Suppressor macrophage treated with lipopolysaccharide for 1 hour (primary cell): ENCODE data around the gene LRP3.
A peak's percentile ranks its signal among the peaks of the same experiment; 100 is the strongest.
"Not testable (repeated sequence)": the region's sequence is repeated elsewhere in the genome, so short reads cannot be mapped to it uniquely, and the experiment has no call there.

Experiments used
- DNase-seq, 3 donors: peaks; one replicate each; pipeline ENCODE4 v3.0.0-alpha.2; 2020 to 2022

The LRP3 gene

DNA sequence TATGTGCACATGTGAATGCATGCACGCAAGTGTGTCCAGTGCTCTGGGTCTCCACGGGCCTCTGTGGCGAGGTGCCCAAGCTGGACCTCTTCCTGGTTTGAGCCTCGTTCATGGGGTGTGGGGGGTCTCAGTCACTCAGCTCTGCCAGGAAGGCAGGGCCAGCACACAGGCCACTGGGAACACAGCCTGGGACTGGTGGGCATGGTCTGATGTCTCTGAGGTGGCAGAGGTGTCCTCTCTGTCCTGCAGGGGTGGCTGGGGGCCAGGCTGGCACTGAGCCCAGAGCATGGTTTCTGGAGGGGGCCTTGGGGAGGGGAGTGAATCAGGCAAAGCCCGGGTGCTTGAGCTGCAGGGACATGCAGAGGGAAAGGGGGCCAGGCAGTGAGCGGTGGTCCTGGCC lies 9.4 kb downstream of the LRP3 start:
- DNase-seq: no peak

DNA sequence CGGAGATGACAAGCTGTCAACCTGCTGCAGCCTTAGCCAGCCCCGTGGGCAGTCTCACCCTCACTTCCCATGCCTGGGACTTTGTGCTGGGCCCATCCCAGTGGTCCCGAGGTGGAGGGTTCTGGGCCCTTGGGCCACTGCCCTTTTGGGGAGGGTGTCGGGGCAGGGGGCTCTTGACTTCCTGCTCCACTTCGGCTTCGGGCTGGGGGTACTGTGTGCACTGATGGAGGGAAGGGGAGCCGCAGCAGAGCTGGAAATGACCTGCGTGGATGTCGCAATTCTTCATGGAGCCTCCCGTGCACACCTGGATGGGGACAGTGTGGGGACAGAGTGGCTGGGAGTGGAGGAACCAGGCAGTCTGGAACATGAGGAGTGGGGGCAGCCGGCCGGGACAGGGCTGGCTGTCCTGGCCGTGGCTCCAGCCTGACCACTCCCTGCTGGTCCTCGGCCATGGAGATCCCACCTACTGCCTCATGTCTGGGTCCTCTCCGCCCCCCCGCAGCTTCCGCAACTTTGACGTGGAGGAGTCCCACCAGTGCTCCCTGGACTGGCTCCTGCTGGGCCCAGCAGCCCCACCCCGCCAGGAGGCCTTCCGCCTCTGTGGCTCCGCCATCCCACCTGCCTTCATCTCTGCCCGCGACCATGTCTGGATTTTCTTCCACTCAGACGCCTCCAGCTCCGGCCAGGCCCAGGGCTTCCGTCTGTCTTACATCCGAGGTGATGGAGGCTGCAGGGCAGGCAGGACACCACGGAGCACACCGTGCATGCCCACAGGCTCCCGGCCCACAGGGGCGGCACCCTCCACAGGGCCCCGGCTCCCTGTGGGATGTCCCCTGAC lies 10.2 kb downstream of the LRP3 start:
- no peak for DNase-seq

DNA sequence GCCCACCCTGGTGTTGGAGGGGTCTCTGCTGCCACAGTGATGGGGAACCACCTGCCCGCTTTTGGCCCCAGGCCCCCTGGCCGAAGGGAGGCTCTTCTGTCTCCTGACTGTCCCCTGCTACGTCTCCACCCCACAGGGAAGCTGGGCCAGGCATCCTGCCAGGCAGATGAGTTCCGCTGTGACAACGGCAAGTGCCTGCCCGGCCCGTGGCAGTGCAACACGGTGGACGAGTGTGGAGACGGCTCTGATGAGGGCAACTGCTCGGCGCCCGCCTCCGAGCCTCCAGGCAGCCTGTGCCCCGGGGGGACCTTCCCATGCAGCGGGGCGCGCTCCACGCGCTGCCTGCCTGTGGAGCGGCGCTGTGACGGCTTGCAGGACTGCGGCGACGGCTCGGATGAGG lies 11.0 kb downstream of the LRP3 start:
- no peak for DNase-seq

DNA sequence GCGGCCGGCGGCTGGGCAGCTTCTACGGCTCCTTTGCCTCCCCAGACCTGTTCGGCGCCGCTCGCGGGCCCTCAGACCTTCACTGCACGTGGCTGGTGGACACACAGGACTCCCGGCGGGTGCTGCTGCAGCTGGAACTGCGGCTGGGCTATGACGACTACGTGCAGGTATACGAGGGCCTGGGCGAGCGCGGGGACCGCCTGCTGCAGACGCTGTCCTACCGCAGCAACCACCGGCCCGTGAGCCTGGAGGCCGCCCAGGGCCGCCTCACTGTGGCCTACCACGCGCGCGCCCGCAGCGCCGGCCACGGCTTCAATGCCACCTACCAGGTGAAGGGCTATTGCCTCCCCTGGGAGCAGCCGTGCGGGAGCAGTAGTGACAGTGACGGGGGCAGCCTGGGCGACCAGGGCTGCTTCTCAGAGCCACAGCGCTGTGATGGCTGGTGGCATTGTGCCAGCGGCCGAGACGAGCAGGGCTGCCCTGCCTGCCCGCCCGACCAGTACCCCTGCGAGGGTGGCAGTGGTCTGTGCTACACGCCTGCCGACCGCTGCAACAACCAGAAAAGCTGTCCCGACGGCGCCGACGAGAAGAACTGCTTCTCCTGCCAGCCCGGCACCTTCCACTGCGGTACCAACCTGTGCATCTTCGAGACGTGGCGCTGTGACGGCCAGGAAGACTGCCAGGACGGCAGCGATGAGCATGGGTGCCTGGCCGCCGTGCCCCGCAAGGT lies 11.6 kb downstream of the LRP3 start:
- no peak for DNase-seq

DNA sequence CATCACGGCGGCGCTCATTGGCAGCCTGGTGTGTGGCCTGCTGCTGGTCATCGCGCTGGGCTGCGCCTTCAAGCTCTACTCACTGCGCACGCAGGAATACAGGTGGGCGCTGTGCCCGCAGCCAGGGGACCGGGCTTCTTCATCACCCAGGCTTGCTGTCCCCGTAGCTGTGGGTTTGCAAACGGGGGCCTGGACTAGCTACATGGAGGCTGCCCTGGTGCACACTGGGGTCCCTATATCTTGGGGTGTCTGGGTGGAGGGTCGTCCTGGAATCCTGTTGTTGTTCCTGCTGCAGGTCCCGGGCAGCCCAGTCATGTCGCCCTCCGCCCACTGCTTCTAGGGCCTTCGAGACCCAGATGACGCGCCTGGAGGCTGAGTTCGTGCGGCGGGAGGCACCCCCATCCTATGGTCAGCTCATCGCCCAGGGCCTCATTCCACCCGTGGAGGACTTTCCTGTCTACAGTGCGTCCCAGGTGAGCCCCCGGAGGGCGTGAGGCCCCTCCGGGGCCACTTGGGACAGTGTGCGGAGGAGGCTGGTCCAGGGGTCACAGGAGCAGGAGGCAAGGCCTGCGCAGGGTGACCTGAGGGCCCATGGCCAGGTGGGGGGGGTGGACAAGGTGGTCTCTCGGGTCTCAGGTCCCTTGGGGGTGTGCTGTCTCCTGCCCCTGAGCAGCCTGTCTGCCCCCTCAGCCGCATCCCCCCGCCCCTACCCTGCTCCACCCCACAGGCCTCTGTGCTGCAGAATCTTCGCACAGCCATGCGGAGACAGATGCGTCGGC lies 12.3 kb downstream of the LRP3 start:
- no peak for DNase-seq

DNA sequence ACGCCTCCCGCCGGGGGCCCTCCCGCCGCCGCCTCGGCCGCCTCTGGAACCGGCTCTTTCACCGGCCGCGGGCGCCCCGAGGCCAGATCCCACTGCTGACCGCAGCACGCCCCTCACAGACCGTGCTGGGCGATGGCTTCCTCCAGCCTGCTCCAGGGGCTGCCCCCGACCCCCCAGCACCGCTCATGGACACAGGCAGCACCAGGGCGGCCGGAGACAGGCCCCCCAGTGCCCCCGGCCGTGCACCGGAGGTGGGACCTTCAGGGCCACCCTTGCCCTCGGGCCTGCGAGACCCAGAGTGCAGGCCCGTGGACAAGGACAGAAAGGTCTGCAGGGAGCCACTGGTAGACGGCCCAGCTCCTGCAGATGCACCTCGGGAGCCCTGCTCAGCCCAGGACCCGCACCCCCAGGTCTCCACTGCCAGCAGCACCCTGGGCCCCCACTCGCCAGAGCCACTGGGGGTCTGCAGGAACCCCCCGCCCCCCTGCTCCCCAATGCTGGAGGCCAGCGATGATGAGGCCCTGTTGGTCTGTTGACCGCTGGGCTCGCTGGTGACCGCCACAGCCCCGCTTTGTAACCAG lies 13.0 kb downstream of the LRP3 start:
- no peak for DNase-seq

DNA sequence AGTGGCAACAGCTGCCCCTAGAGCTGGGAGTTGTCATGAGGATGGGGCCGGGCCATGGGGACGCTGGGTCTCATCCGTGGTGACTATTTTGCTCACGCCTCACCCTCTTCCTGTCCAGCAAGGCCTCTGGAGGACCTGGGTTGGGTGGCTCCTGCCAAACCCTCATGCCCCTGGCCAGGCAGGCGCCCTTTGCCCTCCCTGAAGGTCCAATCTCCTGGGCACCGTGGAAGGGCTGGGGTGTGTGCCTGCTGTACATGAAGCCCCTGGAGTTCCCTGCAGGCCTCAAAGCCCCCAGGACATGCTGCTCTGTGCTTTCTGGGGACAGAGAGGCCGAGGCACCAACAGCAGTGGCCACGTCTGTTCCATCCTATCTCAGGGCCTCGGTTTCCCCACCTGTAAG lies 13.8 kb downstream of the LRP3 start:
- no peak for DNase-seq

DNA sequence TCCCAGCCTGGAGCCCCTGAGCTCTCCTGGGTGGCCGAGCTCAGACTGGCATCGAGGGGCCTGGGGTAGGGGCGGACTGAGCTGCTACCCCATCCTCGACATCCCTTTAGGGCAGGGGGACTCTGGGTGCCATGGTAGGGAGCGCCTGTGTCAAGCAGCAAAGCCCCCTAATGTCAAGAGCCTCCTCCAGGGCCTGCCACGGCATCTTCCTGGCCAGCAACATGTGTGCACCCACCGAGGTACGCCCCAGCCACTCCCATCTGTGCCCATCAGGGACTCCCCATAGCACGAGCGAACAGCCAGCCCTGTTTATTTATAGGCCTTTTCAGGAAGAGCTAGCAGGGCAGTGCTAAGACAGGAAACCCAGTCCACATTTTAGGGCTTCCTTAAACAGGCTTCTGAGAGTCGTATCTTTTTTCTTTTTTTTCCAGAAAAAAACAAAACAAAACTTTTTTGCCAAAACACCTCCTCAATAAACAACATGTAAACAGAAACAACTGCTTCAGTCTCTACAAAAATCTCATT lies 14.3 kb downstream of the LRP3 start:
- peak in 2 of 3 donors; percentile 40 to 42 for DNase-seq

DNA sequence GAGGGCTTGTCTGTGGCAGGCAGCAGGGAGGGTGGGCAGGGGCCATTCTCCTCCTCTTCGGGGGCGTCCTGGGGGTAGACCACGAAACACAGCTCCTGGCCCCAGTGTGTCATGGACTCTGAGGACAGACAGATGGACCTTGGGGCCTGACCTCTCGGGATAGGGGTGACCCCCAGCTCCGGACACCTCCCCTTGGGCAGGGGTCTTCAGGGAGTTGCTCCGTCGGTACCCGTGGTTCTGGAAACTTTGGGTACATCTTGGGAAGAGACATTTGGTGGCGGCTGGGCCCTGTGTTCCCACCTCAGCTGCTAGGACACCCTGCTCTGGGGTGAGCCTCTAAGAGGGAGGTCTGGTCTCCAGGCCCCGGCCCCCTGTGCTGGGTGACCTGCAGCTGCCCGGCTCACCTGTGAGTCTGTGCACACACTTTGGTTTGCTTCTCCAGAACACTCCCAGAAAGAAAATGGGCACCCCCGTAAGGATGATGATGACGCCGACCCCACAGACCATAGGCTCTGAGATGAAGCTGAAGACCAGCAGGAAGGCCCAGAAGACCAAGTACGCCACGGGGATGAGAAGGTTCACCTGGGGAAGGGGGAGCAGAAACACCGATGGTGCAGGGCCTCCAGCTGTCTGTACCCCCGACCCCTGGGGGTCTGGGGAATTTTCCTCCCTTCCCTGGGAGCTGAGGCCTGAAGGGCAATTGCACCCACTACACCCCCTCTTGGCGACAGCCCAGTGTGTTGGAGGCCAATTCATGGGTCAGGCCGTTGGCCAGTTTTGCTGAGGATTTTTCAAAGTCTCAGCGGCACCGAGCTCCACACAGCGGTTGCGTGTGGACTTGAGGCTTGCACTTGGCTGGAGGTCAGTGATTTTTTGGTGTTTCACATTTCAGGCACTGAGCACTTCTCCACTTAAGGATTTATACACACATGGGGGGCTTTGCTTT lies 15.0 kb downstream of the LRP3 start:
- no peak for DNase-seq

DNA sequence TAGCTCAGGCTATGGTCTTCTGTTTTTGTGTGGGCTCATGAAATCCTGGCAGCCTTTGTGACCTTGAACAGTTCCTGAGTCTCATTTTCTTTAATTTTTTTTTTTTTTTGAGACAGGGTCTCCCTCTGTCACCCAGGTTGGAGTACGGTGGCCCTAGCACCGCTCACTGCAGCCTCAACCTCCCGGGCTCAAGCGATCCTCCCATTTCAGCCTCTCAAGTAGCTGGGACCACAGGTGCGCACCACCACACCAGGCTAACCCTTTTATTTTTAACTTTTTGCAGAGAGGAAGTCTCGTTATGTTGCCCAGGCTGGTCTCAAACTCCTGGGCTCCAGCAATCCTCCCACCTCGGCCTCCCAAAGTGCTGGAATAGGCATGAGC lies 15.7 kb downstream of the LRP3 start:
- not testable (repeated sequence) for DNase-seq

DNA sequence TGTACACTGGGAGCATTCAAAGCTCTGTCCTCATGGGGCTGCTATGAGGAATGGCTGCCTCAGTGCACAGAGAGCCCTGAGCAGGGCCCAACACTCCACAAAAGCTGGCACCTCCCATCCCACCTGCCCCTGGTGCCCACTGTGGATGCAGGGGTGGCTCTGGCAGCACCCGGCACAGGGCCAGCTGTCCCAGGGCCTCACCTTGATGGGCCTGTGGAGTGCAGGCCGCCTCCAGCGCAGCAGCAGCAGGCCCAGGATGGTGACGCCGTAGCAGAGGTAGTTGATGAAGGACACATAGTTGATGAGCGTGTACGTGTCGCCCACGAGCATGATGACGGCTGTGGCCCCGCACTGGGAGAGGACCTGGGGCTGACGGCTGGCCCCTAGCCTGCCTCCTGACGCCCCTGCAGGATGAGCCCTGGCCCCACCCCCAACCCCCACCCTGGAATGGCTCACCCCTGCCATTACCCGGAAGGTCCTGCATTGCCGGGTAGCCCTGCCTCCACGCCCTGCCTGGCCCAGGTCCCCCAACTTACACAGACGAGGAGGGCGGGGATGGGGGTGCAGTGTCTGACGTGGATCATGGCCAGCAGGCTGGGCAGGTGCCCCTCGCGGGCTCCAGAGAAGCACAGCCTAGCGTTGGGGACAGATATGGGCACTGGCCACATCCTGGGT lies 16.3 kb downstream of the LRP3 start:
- DNase-seq: no peak

DNA sequence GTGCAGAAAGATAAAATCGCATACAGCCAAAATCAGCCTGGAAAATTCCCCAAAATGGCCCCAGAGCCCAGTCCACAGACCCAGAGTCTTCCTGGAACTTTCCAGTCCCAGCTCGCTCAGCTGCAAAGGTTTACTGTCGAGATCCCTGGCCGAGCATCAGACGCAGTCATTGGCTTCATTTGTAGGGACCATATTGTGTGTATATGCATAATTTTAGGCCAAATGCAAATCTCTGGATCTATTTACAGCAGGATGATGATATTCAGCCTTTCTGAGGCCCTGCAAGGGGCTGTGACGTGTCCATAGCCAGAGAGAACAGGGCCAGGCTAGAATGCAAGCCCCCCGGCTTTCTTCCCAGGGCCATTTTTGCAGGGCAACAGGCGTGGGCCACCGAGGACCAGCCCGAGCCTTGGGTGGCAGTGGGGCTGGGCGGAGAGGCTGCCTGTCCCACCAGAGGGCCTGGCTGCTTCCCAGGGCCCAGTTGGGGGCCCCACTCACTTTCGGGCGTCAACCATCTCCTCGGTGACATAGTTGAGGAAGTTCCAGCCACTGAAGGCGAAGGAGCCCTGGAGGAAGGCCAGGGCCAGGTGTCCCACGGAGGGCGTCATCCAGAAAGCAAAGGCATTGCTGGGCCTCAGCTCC lies 17.8 kb downstream of the LRP3 start:
- DNase-seq: no peak

DNA sequence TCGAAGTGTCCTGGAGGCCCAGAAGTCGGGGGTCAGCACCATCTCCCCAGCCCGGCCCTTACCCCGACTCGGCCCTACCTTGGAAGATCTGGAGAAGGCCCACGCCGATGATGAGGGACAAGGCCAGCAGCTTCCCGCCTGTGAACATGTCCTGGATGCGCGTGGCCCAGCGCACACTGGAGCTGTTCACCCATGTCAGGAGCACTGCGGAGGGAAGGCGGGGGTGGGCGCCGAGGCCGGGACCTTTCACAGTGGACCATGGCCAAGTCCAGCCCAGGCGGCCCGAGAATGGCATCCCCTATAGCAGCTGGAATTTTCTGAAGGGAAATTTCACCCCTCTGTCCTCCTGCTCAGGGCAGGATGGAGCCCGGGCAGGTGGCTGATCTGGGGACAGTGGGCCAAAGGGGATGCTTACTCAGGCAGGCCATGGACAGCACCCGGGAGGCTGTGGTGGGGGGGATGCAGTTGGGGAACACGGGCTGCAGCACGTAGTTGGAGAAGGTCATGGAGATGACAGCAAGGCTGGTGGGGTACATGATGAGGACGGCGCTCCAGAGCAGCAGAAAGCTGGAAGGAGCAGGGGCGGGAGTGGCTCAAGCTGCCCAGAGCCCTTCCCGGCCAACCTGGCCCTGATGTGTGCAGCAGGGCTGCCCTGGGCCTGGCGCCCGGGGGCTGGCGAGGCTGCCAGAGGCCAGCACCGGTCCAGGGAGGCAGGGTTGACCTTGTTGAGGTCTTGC lies 18.5 kb downstream of the LRP3 start:
- DNase-seq: no peak

DNA sequence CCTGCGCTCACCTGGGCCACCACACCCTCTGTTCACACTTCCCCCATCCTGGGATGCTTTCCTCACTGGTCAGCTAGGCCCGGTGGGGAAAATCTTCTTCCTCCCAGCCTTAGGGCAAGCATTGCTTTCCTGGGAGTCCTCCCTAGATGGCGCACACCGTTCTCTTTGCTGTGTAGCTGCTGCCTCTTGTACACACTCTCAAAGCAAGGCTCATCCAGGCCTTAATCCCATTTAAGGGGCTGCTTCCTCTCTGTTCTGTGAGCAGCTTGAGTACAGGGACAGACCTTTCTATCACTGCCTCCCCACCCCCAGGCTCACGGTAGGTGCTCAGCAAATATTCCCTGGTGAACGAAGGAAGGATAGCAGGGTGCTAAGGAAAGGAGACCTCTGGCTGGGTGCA lies 20.5 kb downstream of the LRP3 start:
- DNase-seq: peak in 1 of 3 donors; percentile 48

DNA sequence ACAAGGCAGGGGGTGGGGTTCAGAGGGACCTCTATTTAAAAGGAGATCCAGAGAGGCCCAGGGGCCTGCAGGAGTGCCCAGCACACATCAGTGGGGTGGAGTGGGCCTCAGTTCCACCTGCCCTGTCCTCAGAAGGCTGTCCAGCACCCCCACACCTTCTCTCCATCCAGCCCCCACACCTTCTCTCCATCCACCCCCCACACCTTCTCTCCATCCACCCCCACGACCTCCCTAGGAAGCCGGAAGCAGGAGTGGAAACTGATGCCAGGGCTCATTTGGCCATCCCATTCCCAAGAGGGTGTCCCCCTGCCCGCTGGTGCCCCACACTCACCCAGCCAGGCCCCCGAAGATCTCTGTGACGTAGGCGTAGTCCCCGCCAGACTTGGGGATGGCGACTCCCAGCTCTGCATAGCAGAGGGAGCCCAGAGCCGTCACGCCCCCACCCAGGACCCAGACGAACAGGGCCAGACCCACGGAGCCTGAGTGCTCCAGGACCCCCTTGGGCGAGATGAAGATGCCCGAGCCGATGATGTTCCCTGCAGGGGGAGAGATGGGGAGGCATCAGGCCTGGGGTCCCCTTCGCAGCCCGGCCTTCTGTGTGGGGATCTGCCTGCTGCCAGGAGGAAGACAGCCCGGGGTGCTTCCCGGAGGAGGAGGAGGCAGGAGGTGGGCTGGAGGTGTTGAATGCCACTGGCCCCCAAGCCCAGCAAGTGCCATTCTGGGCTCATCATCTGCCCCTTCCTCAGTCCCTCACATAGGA lies 21.5 kb downstream of the LRP3 start:
- no peak for DNase-seq

DNA sequence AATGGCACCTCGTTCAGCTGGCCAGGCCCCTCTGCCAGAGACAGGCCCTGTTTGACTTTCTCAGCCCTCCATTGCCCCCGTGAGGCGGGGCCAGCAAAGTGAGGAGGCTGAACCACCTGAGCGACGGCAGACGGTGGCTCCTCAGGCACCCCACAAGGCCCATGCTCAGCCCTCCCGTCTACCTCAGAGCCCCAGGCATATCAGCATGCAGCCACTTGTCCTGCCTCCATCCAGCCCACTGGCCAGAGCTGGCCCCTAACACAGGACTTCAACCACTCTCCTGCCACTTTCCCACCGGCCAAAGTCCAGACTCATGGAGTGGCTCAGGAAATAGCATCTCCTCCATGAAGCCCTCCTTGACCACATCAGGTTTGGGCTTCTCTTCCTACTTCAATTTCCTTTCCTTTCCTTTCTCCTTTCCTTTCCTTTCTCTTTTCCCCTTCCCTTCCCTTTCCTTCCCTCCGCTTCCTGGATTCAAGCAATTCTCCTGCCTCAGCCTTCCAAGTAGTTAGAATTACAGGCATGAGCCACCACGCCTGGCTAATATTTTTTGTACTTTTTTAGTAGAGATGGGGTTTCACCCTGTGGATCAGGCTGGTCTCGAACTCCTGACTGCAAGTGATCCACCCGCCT lies 22.2 kb downstream of the LRP3 start:
- DNase-seq: no peak

DNA sequence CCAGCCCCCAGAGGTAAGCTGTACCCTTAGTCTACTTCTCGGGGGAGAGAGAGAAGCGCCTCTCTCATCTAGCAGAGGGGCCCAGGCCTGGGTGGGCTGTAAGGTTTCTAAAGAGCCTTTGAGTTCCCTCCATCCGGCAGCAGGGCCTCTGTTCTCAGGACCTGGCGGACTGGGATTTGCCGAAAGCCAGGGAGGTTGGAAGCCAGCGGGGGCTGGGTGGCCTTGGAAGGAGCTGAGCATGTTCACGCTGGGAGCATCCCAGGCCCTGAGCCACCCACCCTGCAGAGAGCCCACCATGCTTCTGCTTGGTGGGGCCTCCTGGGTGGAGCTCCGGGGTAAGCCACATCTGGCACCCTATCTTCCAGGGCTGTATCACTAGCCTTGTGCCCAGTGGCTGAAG lies 23.8 kb downstream of the LRP3 start:
- DNase-seq: no peak

DNA sequence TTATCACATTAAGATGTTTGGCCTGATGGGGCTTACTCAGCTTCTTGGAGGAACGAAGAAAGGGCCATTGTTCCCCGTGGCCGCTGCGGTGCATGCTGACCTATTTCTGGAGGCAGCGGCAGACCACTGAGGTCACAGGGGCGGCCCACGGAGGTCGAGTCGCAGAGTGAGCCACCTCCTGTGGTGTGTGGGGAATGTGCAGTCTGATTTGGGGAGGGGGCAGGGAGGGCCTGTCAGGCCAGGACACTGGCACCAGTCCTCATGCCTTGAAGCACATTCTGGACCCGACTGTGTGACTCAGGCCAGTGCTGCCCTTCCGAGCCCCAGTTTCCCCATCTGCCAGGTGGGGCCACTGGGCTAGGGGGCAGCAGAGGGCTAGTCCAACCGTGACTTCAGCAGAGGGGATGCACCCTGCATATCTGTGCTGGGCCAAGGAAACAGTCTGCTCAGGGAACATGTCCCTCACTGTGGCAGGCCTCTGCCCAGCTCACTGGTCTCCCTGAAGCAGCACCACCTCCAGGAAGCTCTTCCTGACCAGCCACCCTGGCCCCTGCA lies 25.2 kb downstream of the LRP3 start:
- DNase-seq: no peak
